ENCODE measurements around the gene F13A1.

GRCh38 chr6:6348256-6348655, 27.8 kb upstream of the F13A1 start:
- no peak for TF ChIP-seq REST (IDR thresholded peaks at IDR 0.05; ENCODE audit: insufficient read depth in 1 of 2, low read depth in 2 of 2, low read length in 2 of 2)
- no peak for TF ChIP-seq POLR2AphosphoS5 (IDR thresholded peaks at IDR 0.05; ENCODE audit: low read depth, low read length)
